A673 (cell line): Measurements from ENCODE around the gene RGS6. TPM values are rescaled to one million over a fixed set of nuclear protein-coding genes. Genes with fewer than 3 reads are reported as not detected.

Source experiments
- BruUV-seq: library from RNA; stranded (reverse); fragments of 400-500 nt; replicated peaks from 2 replicates; lab custom pipeline; 2021; lab: Mats Ljungman, UMichigan
- CTCF ChIA-PET: fragments of 300-600 bp; sonication (Branson Sonifier 250); formaldehyde crosslinking; loops from one replicate; lab custom pipeline; 2022; ENCODE audit warnings: antibody characterized with exemption; lab: Charles Lee
- POLR2A ChIA-PET: fragments of 300-600 bp; sonication (Branson Sonifier 250); formaldehyde crosslinking; loops from one replicate; lab custom pipeline; 2022; ENCODE audit warnings: antibody characterized with exemption; ENCODE audit not compliant: low non-redundant PET; lab: Charles Lee
- DNase-seq: peaks from one replicate; pipeline ENCODE4 v3.0.0-alpha.2; 2015; ENCODE audit warnings: low spot score
- H3K27ac ChIP-seq: fragments of 200-600 bp; sonication (generic); 2 replicates; pipeline ENCODE4 v1.5.1; 2016; ENCODE audit warnings: mixed run types, low read depth, mild to moderate bottlenecking, mixed read lengths, antibody characterized with exemption, low read length; ENCODE audit not compliant: poor library complexity, severe bottlenecking
- H3K27me3 ChIP-seq: fragments of 200-600 bp; sonication (generic); replicated peaks from 2 replicates; pipeline ENCODE4 v1.6.1; 2017; ENCODE audit warnings: mixed run types, low read depth, mild to moderate bottlenecking, mixed read lengths, antibody characterized with exemption, low read length; ENCODE audit not compliant: insufficient read depth, poor library complexity
- H3K36me3 ChIP-seq: fragments of 200-600 bp; sonication (generic); 2 replicates; pipeline ENCODE4 v1.6.1; 2016; ENCODE audit warnings: mixed run types, mild to moderate bottlenecking, mixed read lengths, antibody characterized with exemption, low read length; ENCODE audit not compliant: insufficient read depth, poor library complexity, severe bottlenecking
- H3K4me1 ChIP-seq: fragments of 200-600 bp; sonication (generic); 2 replicates; pipeline ENCODE4 v1.6.1; 2017; ENCODE audit warnings: mixed run types, mild to moderate bottlenecking, mixed read lengths, antibody characterized with exemption, low read length; ENCODE audit not compliant: insufficient read depth, poor library complexity, severe bottlenecking
- H3K4me3 ChIP-seq: fragments of 200-600 bp; sonication (generic); 2 replicates; pipeline ENCODE4 v1.5.1; 2016; ENCODE audit warnings: low read depth, mixed run types, mild to moderate bottlenecking, mixed read lengths, low read length; ENCODE audit not compliant: poor library complexity, severe bottlenecking
- H3K9me3 ChIP-seq: fragments of 200-600 bp; sonication (generic); 2 replicates; pipeline ENCODE4 v1.6.1; 2016; ENCODE audit warnings: mixed run types, low read depth, mild to moderate bottlenecking, mixed read lengths, antibody characterized with exemption, low read length; ENCODE audit not compliant: poor library complexity, severe bottlenecking
- CTCF ChIP-seq: fragments of 300-800, 200-600 bp; sonication (generic); conservative IDR thresholded peaks from 2 replicates; pipeline ENCODE4 v1.5.1; 2017; ENCODE audit warnings: low read depth, mild to moderate bottlenecking, antibody characterized with exemption, low read length, moderate library complexity, mixed read lengths
- EZH2 ChIP-seq: fragments of 200-600 bp; sonication (generic); IDR thresholded peaks from 2 replicates; pipeline ENCODE4 v1.6.1; 2017; ENCODE audit warnings: borderline replicate concordance, low read depth, mild to moderate bottlenecking, mixed read lengths, antibody characterized with exemption, low read length; ENCODE audit not compliant: poor library complexity, severe bottlenecking
- intact Hi-C: fragments of 100-400 bp; cut with micrococcal nuclease; formaldehyde crosslinking; loops from one replicate; pipeline ENCODE4 v1.10.0; 2022; ENCODE audit not compliant: unreplicated experiment
- total RNA-seq: library from RNA; stranded (reverse); gene quantifications from 2 replicates; pipeline ENCODE4 v1.2.3, GENCODE V29; 2021

The RGS6 gene
- total RNA-seq, 1 experiment from 2014 or later = not detected

- CTCF ChIA-PET = no interaction called here
- no peak for TF ChIP-seq EZH2
- no peak for TF ChIP-seq CTCF
- Histone ChIP-seq H3K36me3 (no peaks in the 10 kb centered on the region), H3K27me3 (no peaks in the 10 kb centered on the region), H3K27ac (no peak overlapping the region), H3K4me3 (no peak overlapping the region), H3K9me3 (no peaks in the 10 kb centered on the region), H3K4me1 (no peaks in the 10 kb centered on the region)
- no TSS peak for BruUV-seq
- POLR2A ChIA-PET = no interaction called here
- DNase-seq = no peak
- intact Hi-C loops = no loop called here
Measured at GRCh38 chr14:72128629-72129028, 196.4 kb downstream of the RGS6 start.

- intact Hi-C loops = no loop called here
- ChIA-PET POLR2A (no interaction called here), CTCF (no interaction called here)
- H3K36me3 ChIP-seq = no peaks in the 10 kb centered on the region
- H3K27ac ChIP-seq = no peak overlapping the region
- H3K4me3 ChIP-seq = no peak overlapping the region
- TF ChIP-seq CTCF (no peak), EZH2 (no peak)
- H3K4me1 ChIP-seq = no peaks in the 10 kb centered on the region
- H3K27me3 ChIP-seq = no peaks in the 10 kb centered on the region
- DNase-seq = no peak
- no TSS peak for BruUV-seq
- H3K9me3 ChIP-seq = no peaks in the 10 kb centered on the region
Measured at GRCh38 chr14:72129291-72129690, 197.1 kb downstream of the RGS6 start.

GRCh38 chr14:72141084-72141483 lies 208.9 kb downstream of the RGS6 start:
- CTCF ChIA-PET = no interaction called here
- H3K4me1 ChIP-seq = no peaks in the 10 kb centered on the region
- no peaks in the 10 kb centered on the region for H3K9me3 ChIP-seq
- POLR2A ChIA-PET = no interaction called here
- no TSS peak for BruUV-seq
- intact Hi-C loops = no loop called here
- H3K36me3 ChIP-seq = no peaks in the 10 kb centered on the region
- H3K27me3 ChIP-seq = no peaks in the 10 kb centered on the region
- no peak for TF ChIP-seq CTCF
- no peak for DNase-seq
- H3K4me3 ChIP-seq = no peak overlapping the region
- H3K27ac ChIP-seq = no peak overlapping the region
